Parathyroid adenoma (tissue), 2 donors: ENCODE measurements around the gene LTK.
A peak's percentile ranks its signal among the peaks of the same experiment; 100 is the strongest.

Experiments used
- H2AFZ ChIP-seq: fragments of 300-600 bp; sonication (generic); one replicate; pipeline ENCODE4 v1.7.0; 2017; ENCODE audit warnings: antibody characterized with exemption, mild to moderate bottlenecking
- H3K27ac ChIP-seq: fragments of 300-600 bp; sonication (generic); one replicate; pipeline ENCODE4 v1.7.0; 2017
- H3K27me3 ChIP-seq: fragments of 300-600 bp; sonication (generic); one replicate; pipeline ENCODE4 v1.7.0; 2017; ENCODE audit warnings: low read length; ENCODE audit not compliant: control insufficient read depth, insufficient read depth
- H3K36me3 ChIP-seq: fragments of 300-600 bp; sonication (generic); one replicate; pipeline ENCODE4 v1.7.0; 2017; ENCODE audit warnings: low read length; ENCODE audit not compliant: control insufficient read depth, insufficient read depth
- H3K4me1 ChIP-seq: fragments of 300-600 bp; sonication (generic); one replicate; pipeline ENCODE4 v1.7.0; 2017; ENCODE audit warnings: control low read depth
- H3K4me2 ChIP-seq: fragments of 300-600 bp; sonication (generic); one replicate; pipeline ENCODE4 v1.7.0; 2017; ENCODE audit warnings: low read length
- H3K4me3 ChIP-seq: fragments of 300-600 bp; sonication (generic); one replicate; pipeline ENCODE4 v1.7.0; 2017; ENCODE audit warnings: low read depth, low read length
- H3K79me2 ChIP-seq: fragments of 300-600 bp; sonication (generic); one replicate; pipeline ENCODE4 v1.7.0; 2017; ENCODE audit warnings: control low read depth
- H3K9ac ChIP-seq: fragments of 300-600 bp; sonication (generic); one replicate; pipeline ENCODE4 v1.7.0; 2017; ENCODE audit warnings: mild to moderate bottlenecking
- H3K9me3 ChIP-seq: fragments of 300-600 bp; sonication (generic); one replicate; pipeline ENCODE4 v1.7.0; 2017; ENCODE audit warnings: low read length; ENCODE audit not compliant: control insufficient read depth
- TF ChIP-seq, protein P1 (sequence below): fragments of 300-600 bp; sonication (generic); IDR thresholded peaks from one replicate; pipeline ENCODE4 v1.7.0; 2017; ENCODE audit warnings: antibody characterized with exemption, mild to moderate bottlenecking
- donor health status: primary hyperparathyroidism.

The LTK gene

DNA sequence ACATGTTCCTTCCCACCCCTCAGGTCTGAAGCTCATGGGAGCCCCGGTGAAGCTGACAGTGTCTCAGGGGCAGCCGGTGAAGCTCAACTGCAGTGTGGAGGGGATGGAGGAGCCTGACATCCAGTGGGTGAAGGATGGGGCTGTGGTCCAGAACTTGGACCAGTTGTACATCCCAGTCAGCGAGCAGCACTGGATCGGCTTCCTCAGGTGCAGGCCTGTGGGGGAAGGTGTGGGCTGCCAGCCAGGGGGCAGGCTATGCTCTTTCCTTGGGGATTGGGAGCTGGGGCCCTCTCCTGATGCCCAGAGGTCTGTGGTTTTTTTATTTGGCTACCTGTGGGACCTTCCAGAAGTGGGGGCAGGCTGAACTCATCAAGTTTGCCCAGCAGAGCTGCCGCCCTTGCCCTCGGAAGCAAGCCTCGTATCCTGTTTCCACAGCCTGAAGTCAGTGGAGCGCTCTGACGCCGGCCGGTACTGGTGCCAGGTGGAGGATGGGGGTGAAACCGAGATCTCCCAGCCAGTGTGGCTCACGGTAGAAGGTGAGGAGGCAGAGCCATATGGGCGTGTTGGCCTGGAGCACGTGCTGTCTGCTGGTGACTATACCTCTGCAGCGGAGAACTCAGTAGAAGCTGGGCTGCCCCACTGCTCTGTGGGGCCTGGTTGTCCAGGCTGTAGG is 47.6 kb upstream of the LTK start:
- H3K27ac ChIP-seq = no peak overlapping the region
- no peaks in the 10 kb centered on the region for H3K4me1 ChIP-seq
- H3K9me3 ChIP-seq = no peaks in the 10 kb centered on the region
- no peaks in the 10 kb centered on the region for H3K79me2 ChIP-seq
- no peak overlapping the region for H3K4me3 ChIP-seq
- H3K36me3 ChIP-seq = no peaks in the 10 kb centered on the region
- no peak overlapping the region for H3K4me2 ChIP-seq
- no peak overlapping the region for H2AFZ ChIP-seq
- H3K9ac ChIP-seq = no peak overlapping the region
- TF ChIP-seq, protein P1, sequence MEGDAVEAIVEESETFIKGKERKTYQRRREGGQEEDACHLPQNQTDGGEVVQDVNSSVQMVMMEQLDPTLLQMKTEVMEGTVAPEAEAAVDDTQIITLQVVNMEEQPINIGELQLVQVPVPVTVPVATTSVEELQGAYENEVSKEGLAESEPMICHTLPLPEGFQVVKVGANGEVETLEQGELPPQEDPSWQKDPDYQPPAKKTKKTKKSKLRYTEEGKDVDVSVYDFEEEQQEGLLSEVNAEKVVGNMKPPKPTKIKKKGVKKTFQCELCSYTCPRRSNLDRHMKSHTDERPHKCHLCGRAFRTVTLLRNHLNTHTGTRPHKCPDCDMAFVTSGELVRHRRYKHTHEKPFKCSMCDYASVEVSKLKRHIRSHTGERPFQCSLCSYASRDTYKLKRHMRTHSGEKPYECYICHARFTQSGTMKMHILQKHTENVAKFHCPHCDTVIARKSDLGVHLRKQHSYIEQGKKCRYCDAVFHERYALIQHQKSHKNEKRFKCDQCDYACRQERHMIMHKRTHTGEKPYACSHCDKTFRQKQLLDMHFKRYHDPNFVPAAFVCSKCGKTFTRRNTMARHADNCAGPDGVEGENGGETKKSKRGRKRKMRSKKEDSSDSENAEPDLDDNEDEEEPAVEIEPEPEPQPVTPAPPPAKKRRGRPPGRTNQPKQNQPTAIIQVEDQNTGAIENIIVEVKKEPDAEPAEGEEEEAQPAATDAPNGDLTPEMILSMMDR = no peak
- H3K27me3 ChIP-seq = no peaks in the 10 kb centered on the region

DNA sequence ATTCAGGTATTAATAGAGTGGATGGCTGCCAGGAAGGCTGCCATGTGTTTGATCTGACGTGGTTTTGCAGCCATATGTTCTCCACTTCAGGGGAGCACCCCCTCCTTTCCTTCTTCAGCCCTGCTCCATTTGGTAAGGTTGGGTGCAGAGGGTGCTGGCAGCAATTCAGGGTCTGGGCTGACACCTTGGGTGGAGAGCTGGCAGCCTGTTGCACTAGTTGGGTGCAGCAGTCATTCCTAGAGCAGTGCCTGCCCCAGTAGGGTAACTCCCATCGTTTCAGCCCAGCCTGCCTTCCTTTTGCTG is 46.9 kb upstream of the LTK start:
- Histone ChIP-seq H3K36me3 (no peaks in the 10 kb centered on the region), H3K4me2 (no peak overlapping the region), H3K27me3 (no peaks in the 10 kb centered on the region), H3K9ac (no peak overlapping the region), H3K9me3 (no peaks in the 10 kb centered on the region), H2AFZ (no peak overlapping the region), H3K79me2 (no peaks in the 10 kb centered on the region), H3K27ac (no peak overlapping the region), H3K4me1 (no peaks in the 10 kb centered on the region), H3K4me3 (no peak overlapping the region)
- TF ChIP-seq, protein P1 = no peak

DNA sequence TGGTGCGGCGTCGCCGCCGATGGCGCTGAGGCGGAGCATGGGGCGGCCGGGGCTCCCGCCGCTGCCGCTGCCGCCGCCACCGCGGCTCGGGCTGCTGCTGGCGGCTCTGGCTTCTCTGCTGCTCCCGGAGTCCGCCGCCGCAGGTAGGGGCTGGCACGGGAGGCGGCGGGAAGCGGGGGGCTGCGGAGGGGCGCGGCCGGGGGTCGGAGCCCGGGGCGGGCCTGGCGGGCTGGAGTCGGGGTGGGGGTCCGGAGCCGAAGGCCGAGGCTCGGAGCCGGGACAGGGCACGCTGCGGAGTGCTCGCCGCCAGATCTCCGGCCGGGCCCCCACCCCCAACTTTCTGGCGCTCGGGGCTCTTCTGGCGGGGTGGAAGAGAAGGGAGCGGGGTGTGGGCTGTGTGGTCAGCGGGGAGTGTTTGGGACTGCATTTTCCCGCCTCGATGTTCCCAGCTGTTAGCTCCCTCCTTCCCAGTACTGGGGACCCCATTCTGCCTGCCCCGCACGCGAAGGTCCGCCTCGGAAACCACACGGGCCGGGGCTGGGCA is 45.7 kb upstream of the LTK start:
- TF ChIP-seq, protein P1 = no peak
- Histone ChIP-seq H3K4me1 (no peaks in the 10 kb centered on the region), H3K79me2 (no peaks in the 10 kb centered on the region), H3K4me3 (peak overlapping the region; percentile 45), H3K4me2 (peak overlapping the region; percentile 62), H3K9me3 (no peaks in the 10 kb centered on the region), H3K27me3 (no peaks in the 10 kb centered on the region), H3K36me3 (no peaks in the 10 kb centered on the region), H2AFZ (peak overlapping the region; percentile 74), H3K27ac (no peak overlapping the region), H3K9ac (no peak overlapping the region)

DNA sequence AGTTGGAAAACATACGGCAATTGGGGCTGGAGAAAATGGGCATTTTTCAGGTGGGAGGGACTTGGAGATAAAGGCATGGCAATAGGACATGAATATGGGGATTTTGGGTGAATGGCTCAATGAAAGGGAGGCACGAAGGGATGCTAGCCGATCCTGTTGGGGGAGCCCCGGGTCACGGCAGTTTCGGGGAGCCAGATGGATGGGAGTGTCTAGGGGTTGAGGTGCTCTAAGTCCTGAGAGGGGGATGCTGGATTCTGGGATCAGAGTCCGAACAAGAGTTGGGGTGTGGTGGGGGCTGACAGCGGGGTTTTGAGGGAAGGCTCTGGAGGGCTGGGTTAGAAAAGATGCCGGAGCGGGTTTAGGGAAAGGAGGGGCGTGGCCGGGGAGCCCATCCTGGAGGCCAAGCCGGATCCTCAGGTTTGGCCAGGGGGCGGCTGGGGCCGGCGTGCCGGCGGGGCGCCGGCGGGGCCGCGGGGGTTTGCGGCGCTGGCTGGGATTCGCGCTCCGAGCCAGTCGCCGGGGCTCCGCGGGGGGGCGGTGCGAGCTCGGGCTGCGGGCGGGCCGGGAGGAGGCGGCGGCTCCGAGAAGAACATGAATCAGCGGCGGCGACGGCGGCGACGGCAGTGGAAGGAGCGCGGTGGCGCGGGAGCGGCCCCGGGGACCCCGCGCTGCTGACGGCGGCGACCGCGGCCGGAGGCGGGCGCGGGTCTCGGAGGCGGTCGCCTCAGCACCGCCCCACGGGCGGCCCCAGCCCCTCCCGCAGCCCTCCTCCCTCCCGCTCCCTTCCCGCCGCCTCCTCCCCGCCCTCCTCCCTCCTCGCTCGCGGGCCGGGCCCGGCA is 45.0 kb upstream of the LTK start, which contains the start of gene TYRO3:
Gene TYRO3 (plus strand): TSS at position 813 of the 839 bp plus-strand sequence. CDS start 46 bp downstream, outside the sequence.
- H3K27me3 ChIP-seq = no peaks in the 10 kb centered on the region
- no peak within 1 kb of the TSS for H3K9ac ChIP-seq
- no peaks in the 10 kb centered on the region for H3K9me3 ChIP-seq
- H3K4me1 ChIP-seq = no peaks in the 10 kb centered on the region
- no peaks in the 10 kb centered on the region for H3K36me3 ChIP-seq
- no peaks in the 10 kb centered on the region for H3K79me2 ChIP-seq
- peak within 1 kb of the TSS; percentile 62 for H3K4me2 ChIP-seq
- H3K27ac ChIP-seq = no peak within 1 kb of the TSS
- peak within 1 kb of the TSS; percentile 74 for H2AFZ ChIP-seq
- TF ChIP-seq, protein P1 = no peak
- peak within 1 kb of the TSS; percentile 45 for H3K4me3 ChIP-seq
